SH-SY5Y (cell line): ENCODE data around the gene M1AP.
A peak's percentile ranks its signal among the peaks of the same experiment; 100 is the strongest.

Experiments
- GATA2 ChIP-seq: IDR thresholded peaks from 2 replicates; pipeline ENCODE4 v1.6.1; 2011; ENCODE audit warnings: mild to moderate bottlenecking, low read depth, low read length
- GATA3 ChIP-seq: IDR thresholded peaks from 2 replicates; pipeline ENCODE4 v1.6.1; 2011; ENCODE audit warnings: low read depth, mild to moderate bottlenecking, low read length, moderate library complexity

The M1AP gene

GRCh38 chr2:74522516-74522915, 125.6 kb downstream of the M1AP start:
- TF ChIP-seq GATA3, result no peak
- no peak for TF ChIP-seq GATA2

- no peak for TF ChIP-seq GATA3
- no peak for TF ChIP-seq GATA2
Measured at GRCh38 chr2:74516650-74517049, 131.5 kb downstream of the M1AP start.

GRCh38 chr2:74515981-74516633, 132.0 kb downstream of the M1AP start:
- no peak for TF ChIP-seq GATA2
- no peak for TF ChIP-seq GATA3

- TF ChIP-seq GATA2, result no peak
- no peak for TF ChIP-seq GATA3
Measured at GRCh38 chr2:74515271-74515980, 132.7 kb downstream of the M1AP start.

- no peak for TF ChIP-seq GATA3
- TF ChIP-seq GATA2, result no peak; the same call in 1 of the 2 replicates
Measured at GRCh38 chr2:74514368-74515270, 133.5 kb downstream of the M1AP start, which contains the start of gene TLX2. TSS of gene TLX2 (plus strand) at chr2:74514450. CDS start at chr2:74514807, 357 bp downstream.

GRCh38 chr2:74513605-74514367, 134.3 kb downstream of the M1AP start:
- TF ChIP-seq GATA3 (no peak), GATA2 (no peak)

- peak; percentile 40 for TF ChIP-seq GATA2
- no peak for TF ChIP-seq GATA3
Measured at GRCh38 chr2:74512744-74513604, 135.2 kb downstream of the M1AP start.

GRCh38 chr2:74511104-74511989, 136.8 kb downstream of the M1AP start:
- TF ChIP-seq GATA2 (no peak), GATA3 (no peak)

GRCh38 chr2:74510272-74510671, 137.9 kb downstream of the M1AP start:
- no peak for TF ChIP-seq GATA2

- TF ChIP-seq GATA2 (no peak; the same call in 1 of the 2 replicates), GATA3 (no peak)
Measured at GRCh38 chr2:74507926-74508520, 140.1 kb downstream of the M1AP start.
